HL-60 (cell line): Measurements from ENCODE around the gene VOPP1.

Experiments
- DNase-seq, 2 experiments: peaks; one replicate each; pipeline ENCODE4 v3.0.0-alpha.2; 2010 to 2020; ENCODE audit warnings: low read depth in 1 of 2, low spot score in 1 of 2
- H3K27ac ChIP-seq: fragments of 250-450 bp; sonication (Bioruptor Pico); replicated peaks from 2 replicates; pipeline ENCODE4 v1.5.1; 2020; ENCODE audit warnings: mild to moderate bottlenecking, moderate library complexity
- H3K27me3 ChIP-seq: fragments of 250-450 bp; sonication (Bioruptor Pico); 2 replicates; pipeline ENCODE4 v1.5.1; 2021; ENCODE audit warnings: mild to moderate bottlenecking, moderate library complexity; ENCODE audit not compliant: insufficient read depth, poor library complexity, severe bottlenecking
- H3K4me3 ChIP-seq: replicated peaks from 2 replicates; pipeline ENCODE4 v1.5.1; 2011; ENCODE audit warnings: mild to moderate bottlenecking, control low read depth, low read length; ENCODE audit not compliant: insufficient read depth
- CTCF ChIP-seq: IDR thresholded peaks from one replicate; pipeline ENCODE4 v1.5.1; 2011; ENCODE audit warnings: low read length, control low read depth, inconsistent platforms; ENCODE audit not compliant: insufficient read depth
- GABPA ChIP-seq: IDR thresholded peaks from 2 replicates; pipeline ENCODE4 v1.6.1; 2012; ENCODE audit warnings: low read depth
- POLR2AphosphoS5 ChIP-seq: IDR thresholded peaks from 2 replicates; pipeline ENCODE4 v1.6.1; 2012; ENCODE audit warnings: low read depth
- REST ChIP-seq: IDR thresholded peaks from 2 replicates; pipeline ENCODE4 v1.6.1; 2012; ENCODE audit warnings: low read depth; ENCODE audit not compliant: insufficient replicate concordance
- SPI1 ChIP-seq: IDR thresholded peaks from 2 replicates; pipeline ENCODE4 v1.6.1; 2012; ENCODE audit warnings: low read depth, mild to moderate bottlenecking, borderline replicate concordance

The VOPP1 gene

GRCh38 chr7:55491346-55491745 lies 81.0 kb downstream of the VOPP1 start:
- Histone ChIP-seq H3K27me3 (no peaks in the 10 kb centered on the region), H3K4me3 (no peak overlapping the region), H3K27ac (no peak overlapping the region)
- TF ChIP-seq GABPA (no peak), REST (no peak), SPI1 (no peak), POLR2AphosphoS5 (no peak)
- no peak for DNase-seq

GRCh38 chr7:55490099-55490498 lies 82.2 kb downstream of the VOPP1 start:
- no peak overlapping the region for H3K27ac ChIP-seq
- H3K27me3 ChIP-seq: no peaks in the 10 kb centered on the region
- H3K4me3 ChIP-seq: no peak overlapping the region
- DNase-seq: no peak
- TF ChIP-seq CTCF: no peak
- TF ChIP-seq POLR2AphosphoS5: no peak
- no peak for TF ChIP-seq GABPA
- TF ChIP-seq REST: no peak
- no peak for TF ChIP-seq SPI1

GRCh38 chr7:55489552-55489951 lies 82.8 kb downstream of the VOPP1 start:
- Histone ChIP-seq H3K27me3 (no peaks in the 10 kb centered on the region), H3K27ac (no peak overlapping the region), H3K4me3 (no peak overlapping the region)
- TF ChIP-seq SPI1: no peak
- TF ChIP-seq CTCF: no peak
- no peak for TF ChIP-seq POLR2AphosphoS5
- no peak for TF ChIP-seq REST
- TF ChIP-seq GABPA: no peak
- DNase-seq: no peak
